ENCODE results near the gene DDX5. TPM values are rescaled to one million over a fixed set of nuclear protein-coding genes. Genes with fewer than 3 reads are reported as not detected.
A peak's percentile ranks its signal among the peaks of the same experiment; 100 is the strongest.

Gene DDX5
- total and polyA plus RNA-seq, 2 of the 13 experiments (the other 11 are each of a cell fraction or from before 2014, with no cell fraction given) = 503 to 684 TPM

- 0 out of 4 replicates have a peak, but pooled peaks of 1 of the 2 experiments have one; percentile 45 for TF ChIP-seq REST (IDR thresholded peaks at IDR 0.05; ENCODE audit: borderline replicate concordance in 1 of 2, low read depth in 1 of 2, low read length in 2 of 2)
- peak; percentile 85 for TF ChIP-seq ZNF704 (CRISPR knock-in tag; IDR thresholded peaks at IDR 0.05; ENCODE audit: borderline replicate concordance)
- TF ChIP-seq IRX3 (CRISPR knock-in tag; IDR thresholded peaks at IDR 0.05; ENCODE audit: borderline replicate concordance, low read depth) = peak; percentile 41
- no peak for TF ChIP-seq ZSCAN12 (CRISPR knock-in tag; IDR thresholded peaks at IDR 0.05)
- TF ChIP-seq ESRRA (CRISPR knock-in tag; IDR thresholded peaks at IDR 0.05; ENCODE audit: low read depth) = peak; percentile 20; the same call in 1 of the 2 replicates
- TF ChIP-seq ZBTB4 (CRISPR knock-in tag; IDR thresholded peaks at IDR 0.05; ENCODE audit: borderline replicate concordance) = peak; percentile 83; the same call in 1 of the 2 replicates
- TF ChIP-seq ARNTL (CRISPR knock-in tag; IDR thresholded peaks at IDR 0.05) = peak; percentile 83
- no peak for TF ChIP-seq MATR3 (CRISPR knock-in tag; IDR thresholded peaks at IDR 0.05)
- TF ChIP-seq ZKSCAN1 (IDR thresholded peaks at IDR 0.05; ENCODE audit: low read length) = no peak
- TF ChIP-seq ZBTB42 (CRISPR knock-in tag; IDR thresholded peaks at IDR 0.05) = 0 out of 2 replicates have a peak, but pooled peaks have one; percentile 71
- TF ChIP-seq ZNF251 (CRISPR knock-in tag; IDR thresholded peaks at IDR 0.05) = no peak
- TF ChIP-seq SPEN (CRISPR knock-in tag; IDR thresholded peaks at IDR 0.05; ENCODE audit: low read depth) = peak; percentile 67
- TF ChIP-seq ZIK1 (CRISPR knock-in tag; IDR thresholded peaks at IDR 0.05; ENCODE audit: borderline replicate concordance, low read depth) = no peak
- no peak for TF ChIP-seq ZNF850 (CRISPR knock-in tag; conservative IDR thresholded peaks at IDR 0.05)
- peak; percentile 62; the same call in 1 of the 2 replicates for TF ChIP-seq ZSCAN31 (CRISPR knock-in tag; IDR thresholded peaks at IDR 0.05; ENCODE audit: low read depth)
- peak; percentile 97 for TF ChIP-seq ZNF224 (CRISPR knock-in tag; IDR thresholded peaks at IDR 0.05)
- no peak for TF ChIP-seq CERS6 (CRISPR knock-in tag; IDR thresholded peaks at IDR 0.05)
- no peak for TF ChIP-seq CCAR2 (optimal IDR thresholded peaks at IDR 0.05; ENCODE audit: low read depth, low read length)
- TF ChIP-seq CC2D1A (CRISPR knock-in tag; IDR thresholded peaks at IDR 0.05) = peak; percentile 84; the same call in 1 of the 2 replicates
- peak; percentile 75 for TF ChIP-seq PPARG (CRISPR knock-in tag; conservative IDR thresholded peaks at IDR 0.05)
Measured at GRCh38 chr17:64496786-64497564, 9.1 kb downstream of the DDX5 start, which contains the start of gene POLG2 (continued).

Data from HepG2 (cell line).